Activated CD4-positive, alpha-beta T cell treated with anti-CD3 and anti-CD28 coated beads, Interleukin-2, amount 50 U/mL, for 16 hours (primary cell): Measurements from ENCODE around the gene TMEM201.

ENCODE experiments used
- DNase-seq: peaks from one replicate; pipeline ENCODE4 v3.0.0-alpha.2; 2020

TMEM201 gene

DNA sequence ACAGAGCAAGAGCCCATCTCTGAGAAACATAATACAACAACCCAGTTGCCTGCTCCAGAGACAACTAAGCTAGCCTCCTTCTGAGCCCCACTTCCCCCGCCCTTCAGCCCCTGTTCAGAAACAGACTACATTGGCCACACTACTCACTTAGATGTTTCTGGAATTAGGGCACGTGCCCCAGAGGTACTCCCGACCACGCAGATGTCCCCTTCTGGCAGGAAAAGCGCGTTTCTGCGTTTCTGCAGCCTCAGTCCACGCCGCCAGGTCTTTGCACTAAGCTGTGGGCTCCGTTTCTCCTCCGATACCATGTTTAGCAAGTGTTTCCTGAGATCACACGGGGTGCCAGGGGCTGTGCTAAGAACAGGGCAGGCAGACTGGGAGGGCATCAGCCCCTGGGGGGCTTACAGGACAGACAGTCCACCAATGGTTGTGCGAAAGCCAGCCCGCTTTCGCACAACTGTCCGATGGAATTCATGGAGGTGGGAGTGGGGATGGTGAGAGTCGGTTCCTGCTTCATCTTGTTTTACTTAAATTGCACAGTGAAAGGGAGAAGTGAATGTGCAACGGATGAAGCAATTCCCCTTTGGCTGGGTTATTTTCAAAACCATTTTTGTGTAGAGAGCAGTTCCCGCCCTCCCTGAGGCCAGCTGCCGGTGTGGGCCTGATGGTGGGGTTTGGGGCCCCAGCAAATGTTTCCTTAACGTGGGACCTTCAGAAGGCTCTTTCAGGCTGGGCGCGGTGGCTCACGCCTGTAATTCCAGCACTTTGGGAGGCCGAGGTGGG is 65.5 kb downstream of the TMEM201 start:
- DNase-seq: peak; percentile 53

GRCh38 chr1:9654834-9655723 is 66.4 kb downstream of the TMEM201 start:
- peak; percentile 78 for DNase-seq

DNA sequence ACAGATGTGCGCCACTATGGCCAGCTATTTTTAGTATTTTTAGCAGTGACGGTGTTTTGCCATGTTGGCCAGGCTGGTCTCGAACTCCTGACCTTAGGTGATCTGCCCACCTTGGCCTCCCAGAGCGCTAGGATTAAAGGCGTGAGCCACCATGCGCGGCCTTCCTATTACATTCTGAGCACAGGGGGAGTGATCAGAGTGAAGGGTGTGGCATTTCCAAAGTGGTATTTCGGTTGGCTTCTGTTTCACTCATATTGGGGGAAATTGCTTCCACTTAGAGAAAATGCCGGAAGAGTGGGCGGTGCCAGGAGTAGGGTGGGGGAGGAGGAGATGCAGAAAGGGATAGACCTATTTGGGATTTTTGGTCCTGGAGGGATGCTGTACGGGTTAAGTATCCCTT is 67.1 kb downstream of the TMEM201 start:
- peak; percentile 28 for DNase-seq

- DNase-seq: no peak
Measured at GRCh38 chr1:9657521-9658032, 68.9 kb downstream of the TMEM201 start.

- DNase-seq: peak; percentile 20
Measured at GRCh38 chr1:9658199-9658598, 69.5 kb downstream of the TMEM201 start.

DNA sequence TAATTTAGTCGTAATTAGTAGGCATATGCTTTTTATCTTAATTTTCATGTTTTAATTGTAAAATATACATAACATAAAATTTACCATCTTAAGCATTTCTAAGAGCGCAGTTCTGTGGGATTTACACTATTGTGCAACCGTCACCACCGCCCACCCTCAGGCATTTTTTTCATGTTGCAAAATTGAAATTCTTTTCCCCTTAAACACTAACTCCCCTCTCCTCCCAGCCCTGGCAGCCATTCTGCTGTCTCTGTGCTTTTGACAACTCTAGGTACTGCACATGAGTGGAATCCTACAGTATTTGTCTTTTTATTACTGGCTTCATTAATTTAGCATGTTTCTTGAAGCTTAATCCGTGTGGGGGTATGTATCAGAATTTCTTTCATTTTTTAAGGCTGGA is 70.6 kb downstream of the TMEM201 start:
- no peak for DNase-seq

- DNase-seq: no peak
Measured at GRCh38 chr1:9663257-9663656, 74.5 kb downstream of the TMEM201 start.
